Superior temporal gyrus (tissue), 1 donor: ENCODE measurements around the gene TPSAB1.
"Not testable (repeated sequence)": the region's sequence is repeated elsewhere in the genome, so short reads cannot be mapped to it uniquely, and the experiment has no call there.

Experiments
- DNase-seq: peaks from one replicate; pipeline ENCODE4 v3.0.0-alpha.2; 2016; ENCODE audit errors: extremely low spot score

TPSAB1 gene

GRCh38 chr16:1247903-1248537, 7.5 kb downstream of the TPSAB1 start:
- DNase-seq = not testable (repeated sequence)

- DNase-seq = not testable (repeated sequence)
Observed at GRCh38 chr16:1249031-1249755, 8.7 kb downstream of the TPSAB1 start.

- DNase-seq = not testable (repeated sequence)
Observed at GRCh38 chr16:1253701-1254364, 13.3 kb downstream of the TPSAB1 start.

- DNase-seq = not testable (repeated sequence)
Observed at GRCh38 chr16:1254821-1255220, 14.3 kb downstream of the TPSAB1 start.

GRCh38 chr16:1255276-1256122, 15.0 kb downstream of the TPSAB1 start, which contains the start of gene TPSD1:
Gene TPSD1 (plus strand): TSS chr16:1256069. CDS start chr16:1256281, 212 bp downstream.
- DNase-seq = not testable (repeated sequence)

GRCh38 chr16:1256296-1256873, 15.9 kb downstream of the TPSAB1 start:
- not testable (repeated sequence) for DNase-seq

- DNase-seq = no peak
Observed at GRCh38 chr16:1256874-1257322, 16.4 kb downstream of the TPSAB1 start.

- no peak for DNase-seq
Observed at GRCh38 chr16:1257561-1258224, 17.2 kb downstream of the TPSAB1 start.

GRCh38 chr16:1258225-1258600, 17.7 kb downstream of the TPSAB1 start:
- DNase-seq = no peak

GRCh38 chr16:1258906-1259759, 18.6 kb downstream of the TPSAB1 start:
- no peak for DNase-seq

GRCh38 chr16:1259760-1260068, 19.2 kb downstream of the TPSAB1 start:
- no peak for DNase-seq

- no peak for DNase-seq
Observed at GRCh38 chr16:1260101-1260680, 19.7 kb downstream of the TPSAB1 start.

- DNase-seq = no peak
Observed at GRCh38 chr16:1261131-1261892, 20.8 kb downstream of the TPSAB1 start.

GRCh38 chr16:1262210-1262845, 21.8 kb downstream of the TPSAB1 start:
- no peak for DNase-seq

- DNase-seq = no peak
Observed at GRCh38 chr16:1262846-1263221, 22.3 kb downstream of the TPSAB1 start.

- DNase-seq = no peak
Observed at GRCh38 chr16:1263591-1264344, 23.3 kb downstream of the TPSAB1 start.

GRCh38 chr16:1264345-1265089, 24.0 kb downstream of the TPSAB1 start:
- DNase-seq = no peak
